DOHH2 (cell line): ENCODE measurements around the gene FANCC.

ENCODE experiments used
- EZH2phosphoT487 ChIP-seq: fragments of 200-600 bp; sonication (generic); IDR thresholded peaks from 2 replicates; pipeline ENCODE4 v1.6.1; 2017; ENCODE audit warnings: borderline replicate concordance, mild to moderate bottlenecking, antibody characterized with exemption, low read length, moderate library complexity, mixed read lengths
- TF ChIP-seq, protein P1 (sequence below): fragments of 200-600 bp; sonication (generic); IDR thresholded peaks from one replicate; pipeline ENCODE4 v1.5.1; 2014; ENCODE audit warnings: antibody characterized with exemption, mild to moderate bottlenecking, low read depth, low read length; ENCODE audit not compliant: poor library complexity, severe bottlenecking

DNA sequence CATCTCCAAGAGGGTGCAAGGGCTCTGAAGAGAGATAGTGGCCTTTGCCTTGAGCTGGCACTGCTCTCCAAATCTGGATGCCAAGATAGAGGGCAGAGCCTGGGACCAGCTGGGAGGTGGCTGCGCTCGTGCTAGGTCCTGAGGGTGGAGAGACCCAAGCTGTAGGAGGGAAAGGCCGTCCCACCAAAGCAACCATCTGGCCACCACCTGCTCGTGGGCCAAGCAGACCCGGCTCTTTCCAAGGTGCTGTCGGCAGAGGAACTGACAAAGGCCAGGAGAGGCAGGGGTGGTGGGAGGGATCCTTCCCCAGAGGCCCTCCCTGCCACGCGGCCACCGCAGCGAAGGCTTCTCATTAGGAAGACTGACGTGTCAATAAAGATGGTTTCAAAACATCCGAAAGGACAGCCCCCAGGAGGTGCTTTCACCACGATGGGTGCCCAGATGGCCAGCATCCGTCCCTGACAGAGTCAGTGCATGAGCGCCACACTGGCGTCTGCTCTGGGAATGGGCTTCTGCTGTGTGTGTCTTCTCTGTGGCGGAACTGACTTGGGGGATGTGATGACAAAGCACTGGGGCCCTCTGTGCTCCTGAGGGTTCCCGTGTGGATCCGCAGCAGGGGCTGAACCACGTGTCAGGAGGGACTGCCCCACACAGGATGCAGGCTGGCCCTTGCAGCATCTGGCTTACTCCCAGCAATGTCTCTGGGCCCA, 213.5 kb downstream of the FANCC start:
- TF ChIP-seq, protein P1, sequence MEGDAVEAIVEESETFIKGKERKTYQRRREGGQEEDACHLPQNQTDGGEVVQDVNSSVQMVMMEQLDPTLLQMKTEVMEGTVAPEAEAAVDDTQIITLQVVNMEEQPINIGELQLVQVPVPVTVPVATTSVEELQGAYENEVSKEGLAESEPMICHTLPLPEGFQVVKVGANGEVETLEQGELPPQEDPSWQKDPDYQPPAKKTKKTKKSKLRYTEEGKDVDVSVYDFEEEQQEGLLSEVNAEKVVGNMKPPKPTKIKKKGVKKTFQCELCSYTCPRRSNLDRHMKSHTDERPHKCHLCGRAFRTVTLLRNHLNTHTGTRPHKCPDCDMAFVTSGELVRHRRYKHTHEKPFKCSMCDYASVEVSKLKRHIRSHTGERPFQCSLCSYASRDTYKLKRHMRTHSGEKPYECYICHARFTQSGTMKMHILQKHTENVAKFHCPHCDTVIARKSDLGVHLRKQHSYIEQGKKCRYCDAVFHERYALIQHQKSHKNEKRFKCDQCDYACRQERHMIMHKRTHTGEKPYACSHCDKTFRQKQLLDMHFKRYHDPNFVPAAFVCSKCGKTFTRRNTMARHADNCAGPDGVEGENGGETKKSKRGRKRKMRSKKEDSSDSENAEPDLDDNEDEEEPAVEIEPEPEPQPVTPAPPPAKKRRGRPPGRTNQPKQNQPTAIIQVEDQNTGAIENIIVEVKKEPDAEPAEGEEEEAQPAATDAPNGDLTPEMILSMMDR: no peak
- TF ChIP-seq EZH2phosphoT487: no peak
